HEK293 (cell line): ENCODE measurements around the gene R3HDM1.

ENCODE experiments used
- CTCF ChIA-PET: fragments of 350-600 bp; formaldehyde crosslinking; extraction: SDS; loops from one replicate; lab custom pipeline; 2021; ENCODE audit warnings: antibody characterized with exemption; lab: Yijun Ruan, JAX
- POLR2A ChIA-PET: fragments of 300-600 bp; formaldehyde crosslinking; extraction: SDS; loops from one replicate; lab custom pipeline; 2020; ENCODE audit warnings: antibody characterized with exemption, inconsistent platforms; lab: Yijun Ruan, JAX
- H3K27ac ChIP-seq: fragments of 200-500 bp; sonication (Bioruptor generic); 2 replicates; pipeline ENCODE4 v1.5.1; 2014; ENCODE audit warnings: low read depth, low read length, control low read depth, inconsistent platforms; ENCODE audit errors: extremely low read depth
- H3K36me3 ChIP-seq, 2 experiments: fragments of 200-500 bp in 1 of 2; sonication (Bioruptor generic) in 1 of 2; 1 replicate in 1 of 2; 2 replicates in 1 of 2; pipeline ENCODE4 v1.5.1; 2014 to 2017; ENCODE audit warnings: inconsistent platforms in 2 of 2, low read length in 2 of 2; ENCODE audit not compliant: control insufficient read depth in 2 of 2, insufficient read depth in 1 of 2
- H3K4me1 ChIP-seq: fragments of 200-500 bp; sonication (Bioruptor generic); 2 replicates; pipeline ENCODE4 v1.5.1; 2014; ENCODE audit warnings: mild to moderate bottlenecking, low read length, inconsistent platforms; ENCODE audit not compliant: control insufficient read depth, insufficient read depth
- H3K4me3 ChIP-seq: 2 replicates; pipeline ENCODE4 v1.5.1; 2011; ENCODE audit warnings: low read depth, mild to moderate bottlenecking, control low read depth, low read length, moderate library complexity
- H3K9me3 ChIP-seq: fragments of 200-500 bp; sonication (Bioruptor generic); 2 replicates; pipeline ENCODE4 v1.5.1; 2014; ENCODE audit warnings: low read depth, low read length, inconsistent platforms; ENCODE audit not compliant: control insufficient read depth, insufficient read depth
- GLI4 ChIP-seq: fragments of 450-650 bp; formaldehyde crosslinking; IDR thresholded peaks from 2 replicates; pipeline ENCODE4 v1.5.1; 2016; ENCODE audit warnings: missing biosample characterization, missing genetic modification characterization
- PBX3 ChIP-seq: sonication (generic); formaldehyde crosslinking; IDR thresholded peaks from 2 replicates; pipeline ENCODE4 v1.8.1; 2022; ENCODE audit warnings: mild to moderate bottlenecking, moderate library complexity, missing genetic modification reagents
- REST ChIP-seq: fragments of 450-650 bp; formaldehyde crosslinking; IDR thresholded peaks from 2 replicates; pipeline ENCODE4 v1.5.1; 2016; ENCODE audit warnings: missing biosample characterization, missing genetic modification characterization
- SCRT2 ChIP-seq: fragments of 450-650 bp; formaldehyde crosslinking; IDR thresholded peaks from 2 replicates; pipeline ENCODE4 v1.5.1; 2016; ENCODE audit warnings: missing biosample characterization, missing genetic modification characterization
- YY2 ChIP-seq: fragments of 450-650 bp; formaldehyde crosslinking; IDR thresholded peaks from 2 replicates; pipeline ENCODE4 v1.5.1; 2016; ENCODE audit warnings: missing biosample characterization, missing genetic modification characterization
- ZBTB44 ChIP-seq: fragments of 450-650 bp; IDR thresholded peaks from 2 replicates; pipeline ENCODE4 v1.5.1; 2018; ENCODE audit warnings: missing biosample characterization, mild to moderate bottlenecking, missing genetic modification characterization
- ZFP3 ChIP-seq: fragments of 450-650 bp; formaldehyde crosslinking; IDR thresholded peaks from 2 replicates; pipeline ENCODE4 v1.5.1; 2016; ENCODE audit warnings: low read depth, missing biosample characterization, missing genetic modification characterization
- ZFP41 ChIP-seq: fragments of 450-650 bp; formaldehyde crosslinking; IDR thresholded peaks from 2 replicates; pipeline ENCODE4 v1.5.1; 2016; ENCODE audit warnings: missing biosample characterization, missing genetic modification characterization, borderline replicate concordance
- ZNF223 ChIP-seq: fragments of 450-650 bp; formaldehyde crosslinking; IDR thresholded peaks from 2 replicates; pipeline ENCODE4 v1.5.1; 2016; ENCODE audit warnings: missing biosample characterization, missing genetic modification characterization
- ZNF23 ChIP-seq: fragments of 450-650 bp; formaldehyde crosslinking; IDR thresholded peaks from 2 replicates; pipeline ENCODE4 v1.5.1; 2016; ENCODE audit warnings: missing biosample characterization, missing genetic modification characterization, borderline replicate concordance
- ZNF324 ChIP-seq: fragments of 450-650 bp; formaldehyde crosslinking; IDR thresholded peaks from 2 replicates; pipeline ENCODE4 v1.5.1; 2016; ENCODE audit warnings: missing biosample characterization, missing genetic modification characterization
- ZNF544 ChIP-seq: fragments of 450-650 bp; formaldehyde crosslinking; IDR thresholded peaks from 2 replicates; pipeline ENCODE4 v1.5.0; 2017; ENCODE audit warnings: missing biosample characterization, missing genetic modification characterization
- ZNF571 ChIP-seq: fragments of 450-650 bp; formaldehyde crosslinking; IDR thresholded peaks from 2 replicates; pipeline ENCODE4 v1.5.0; 2017; ENCODE audit warnings: missing biosample characterization, missing genetic modification characterization
- ZNF624 ChIP-seq: fragments of 450-650 bp; formaldehyde crosslinking; IDR thresholded peaks from 2 replicates; pipeline ENCODE4 v1.5.1; 2017; ENCODE audit warnings: missing biosample characterization, missing genetic modification characterization
- ZNF660 ChIP-seq: fragments of 450-650 bp; IDR thresholded peaks from 2 replicates; pipeline ENCODE4 v1.5.1; 2018; ENCODE audit warnings: missing biosample characterization, mild to moderate bottlenecking, missing genetic modification characterization
- ZNF692 ChIP-seq: fragments of 450-650 bp; formaldehyde crosslinking; IDR thresholded peaks from 2 replicates; pipeline ENCODE4 v1.5.1; 2016; ENCODE audit warnings: missing biosample characterization, missing genetic modification characterization
- TF ChIP-seq, protein P1 (sequence below): fragments of 450-650 bp; formaldehyde crosslinking; IDR thresholded peaks from 2 replicates; pipeline ENCODE4 v1.5.0; 2017; ENCODE audit warnings: missing biosample characterization, missing genetic modification characterization, borderline replicate concordance
- TF ChIP-seq, protein P2 (sequence below): fragments of 450-650 bp; formaldehyde crosslinking; IDR thresholded peaks from 2 replicates; pipeline ENCODE4 v1.5.1; 2016; ENCODE audit warnings: missing biosample characterization, missing genetic modification characterization

The R3HDM1 gene

DNA sequence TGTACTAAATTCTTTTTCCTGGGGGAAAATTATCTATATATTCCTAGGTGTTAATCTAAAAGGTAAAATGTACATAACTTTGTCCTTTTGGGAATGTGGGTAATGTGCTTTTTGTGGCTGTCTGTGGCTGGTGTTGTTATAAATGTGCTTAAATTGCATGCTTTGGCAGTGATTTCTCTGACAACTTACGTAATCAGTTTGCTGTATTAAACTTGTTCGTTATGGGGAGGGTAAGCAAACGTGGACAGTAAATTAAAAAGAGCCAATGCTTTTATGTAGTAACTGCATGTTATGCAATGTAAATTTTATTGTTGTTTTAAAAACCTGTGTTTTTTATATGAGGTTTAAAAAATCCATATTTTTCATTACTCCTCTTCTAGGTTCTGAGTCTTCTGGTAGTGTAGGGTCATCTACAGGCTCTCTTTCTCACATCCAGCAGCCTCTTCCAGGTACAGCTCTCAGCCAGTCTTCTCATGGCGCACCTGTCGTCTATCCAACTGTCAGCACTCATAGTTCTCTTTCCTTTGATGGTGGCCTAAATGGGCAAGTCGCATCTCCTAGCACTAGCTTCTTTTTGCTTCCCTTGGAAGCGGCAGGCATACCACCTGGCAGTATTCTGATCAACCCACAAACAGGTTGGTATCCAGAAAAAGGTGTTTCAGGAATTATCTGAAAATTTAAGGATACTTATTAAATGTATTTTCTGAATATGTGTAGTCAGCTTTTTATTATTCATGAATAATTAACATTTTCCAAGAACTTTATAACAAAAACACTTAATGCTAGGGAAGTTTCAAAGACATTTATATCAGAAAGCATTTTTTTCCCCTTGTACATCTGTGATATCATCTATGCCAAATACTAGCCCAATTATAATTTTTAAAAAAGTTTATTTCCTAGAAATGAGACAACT is 110.1 kb downstream of the R3HDM1 start:
- no peaks in the 10 kb centered on the region for H3K4me1 ChIP-seq
- no peak overlapping the region for H3K4me3 ChIP-seq
- H3K9me3 ChIP-seq, result no peaks in the 10 kb centered on the region
- CTCF ChIA-PET, result interaction anchor here (0.6 kb wide), 1 partner anchor 48 kb away, joined by 4 read pairs; no protein-coding TSS in a partner anchor
- TF ChIP-seq ZNF23 (tag by site-specific recombination) (no peak), ZNF544 (no peak), ZFP41 (tag by site-specific recombination) (no peak), REST (tag by site-specific recombination) (no peak), ZNF624 (tag by site-specific recombination) (no peak), ZNF223 (tag by site-specific recombination) (no peak), ZNF692 (tag by site-specific recombination) (no peak), ZNF571 (tag by site-specific recombination) (no peak), YY2 (no peak), GLI4 (no peak), ZNF324 (tag by site-specific recombination) (no peak), ZBTB44 (tag by site-specific recombination) (no peak), ZFP3 (tag by site-specific recombination) (no peak), ZNF660 (tag by site-specific recombination) (no peak), PBX3 (CRISPR knock-in tag) (no peak), SCRT2 (tag by site-specific recombination) (no peak)
- TF ChIP-seq, protein P1, sequence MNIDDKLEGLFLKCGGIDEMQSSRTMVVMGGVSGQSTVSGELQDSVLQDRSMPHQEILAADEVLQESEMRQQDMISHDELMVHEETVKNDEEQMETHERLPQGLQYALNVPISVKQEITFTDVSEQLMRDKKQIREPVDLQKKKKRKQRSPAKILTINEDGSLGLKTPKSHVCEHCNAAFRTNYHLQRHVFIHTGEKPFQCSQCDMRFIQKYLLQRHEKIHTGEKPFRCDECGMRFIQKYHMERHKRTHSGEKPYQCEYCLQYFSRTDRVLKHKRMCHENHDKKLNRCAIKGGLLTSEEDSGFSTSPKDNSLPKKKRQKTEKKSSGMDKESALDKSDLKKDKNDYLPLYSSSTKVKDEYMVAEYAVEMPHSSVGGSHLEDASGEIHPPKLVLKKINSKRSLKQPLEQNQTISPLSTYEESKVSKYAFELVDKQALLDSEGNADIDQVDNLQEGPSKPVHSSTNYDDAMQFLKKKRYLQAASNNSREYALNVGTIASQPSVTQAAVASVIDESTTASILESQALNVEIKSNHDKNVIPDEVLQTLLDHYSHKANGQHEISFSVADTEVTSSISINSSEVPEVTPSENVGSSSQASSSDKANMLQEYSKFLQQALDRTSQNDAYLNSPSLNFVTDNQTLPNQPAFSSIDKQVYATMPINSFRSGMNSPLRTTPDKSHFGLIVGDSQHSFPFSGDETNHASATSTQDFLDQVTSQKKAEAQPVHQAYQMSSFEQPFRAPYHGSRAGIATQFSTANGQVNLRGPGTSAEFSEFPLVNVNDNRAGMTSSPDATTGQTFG (tag by site-specific recombination), result no peak
- TF ChIP-seq, protein P2, sequence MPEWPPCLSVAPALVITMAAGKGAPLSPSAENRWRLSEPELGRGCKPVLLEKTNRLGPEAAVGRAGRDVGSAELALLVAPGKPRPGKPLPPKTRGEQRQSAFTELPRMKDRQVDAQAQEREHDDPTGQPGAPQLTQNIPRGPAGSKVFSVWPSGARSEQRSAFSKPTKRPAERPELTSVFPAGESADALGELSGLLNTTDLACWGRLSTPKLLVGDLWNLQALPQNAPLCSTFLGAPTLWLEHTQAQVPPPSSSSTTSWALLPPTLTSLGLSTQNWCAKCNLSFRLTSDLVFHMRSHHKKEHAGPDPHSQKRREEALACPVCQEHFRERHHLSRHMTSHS, result no peak
- TF ChIP-seq, all 188 proteins: peak for 0
- POLR2A ChIA-PET, result no interaction called here
- peaks cover 28 to 47% of the 10 kb centered on the region in 2 experiments for H3K36me3 ChIP-seq
- H3K27ac ChIP-seq, result no peak overlapping the region
